Measurements from ENCODE around the gene CPNE4.
"Not testable (repeated sequence)": the region's sequence is repeated elsewhere in the genome, so short reads cannot be mapped to it uniquely, and the experiment has no call there.

Gene CPNE4

GRCh38 chr3:131975047-131975446 lies 59.8 kb downstream of the CPNE4 start:
- Mint-ChIP-seq H3K4me1 (peaks cover 5% of the 10 kb centered on the region), H3K27ac (no peak overlapping the region), H3K4me3 (no peak overlapping the region), H3K36me3 (ENCODE audit: low read depth) (no peaks in the 10 kb centered on the region), H3K27me3 (ENCODE audit: low read depth) (no peaks in the 10 kb centered on the region), H3K9me3 (peaks cover 7% of the 10 kb centered on the region)
- no peak for TF ChIP-seq CTCF (IDR thresholded peaks at IDR 0.05; ENCODE audit: unreplicated experiment in 3 of 3)

- no peaks in the 10 kb centered on the region for H3K36me3 Mint-ChIP-seq (ENCODE audit: low read depth)
- peaks cover 5% of the 10 kb centered on the region for H3K4me1 Mint-ChIP-seq
- no peaks in the 10 kb centered on the region for H3K27me3 Mint-ChIP-seq (ENCODE audit: low read depth)
- no peak overlapping the region for H3K27ac Mint-ChIP-seq
- no peak for TF ChIP-seq CTCF (IDR thresholded peaks at IDR 0.05; ENCODE audit: unreplicated experiment in 3 of 3)
- no peak overlapping the region for H3K4me3 Mint-ChIP-seq
- H3K9me3 Mint-ChIP-seq, result peaks cover 2% of the 10 kb centered on the region
Measured at GRCh38 chr3:131973731-131974130, 61.1 kb downstream of the CPNE4 start.

GRCh38 chr3:131972550-131972949 lies 62.3 kb downstream of the CPNE4 start:
- Mint-ChIP-seq H3K9me3 (no peaks in the 10 kb centered on the region), H3K36me3 (ENCODE audit: low read depth) (no peaks in the 10 kb centered on the region), H3K27me3 (ENCODE audit: low read depth) (no peaks in the 10 kb centered on the region), H3K4me3 (no peak overlapping the region), H3K27ac (no peak overlapping the region), H3K4me1 (peaks cover 5% of the 10 kb centered on the region)
- no peak for TF ChIP-seq CTCF (IDR thresholded peaks at IDR 0.05; ENCODE audit: unreplicated experiment in 3 of 3)

GRCh38 chr3:131972091-131972490 lies 62.7 kb downstream of the CPNE4 start:
- no peak overlapping the region for H3K4me3 Mint-ChIP-seq
- no peaks in the 10 kb centered on the region for H3K9me3 Mint-ChIP-seq
- peaks cover 5% of the 10 kb centered on the region for H3K4me1 Mint-ChIP-seq
- no peaks in the 10 kb centered on the region for H3K27me3 Mint-ChIP-seq (ENCODE audit: low read depth)
- no peaks in the 10 kb centered on the region for H3K36me3 Mint-ChIP-seq (ENCODE audit: low read depth)
- no peak for TF ChIP-seq CTCF (IDR thresholded peaks at IDR 0.05; ENCODE audit: unreplicated experiment in 3 of 3)
- no peak overlapping the region for H3K27ac Mint-ChIP-seq

- H3K27ac Mint-ChIP-seq; H3K4me3 Mint-ChIP-seq; H3K36me3 Mint-ChIP-seq (ENCODE audit: low read depth); H3K27me3 Mint-ChIP-seq (ENCODE audit: low read depth); H3K4me1 Mint-ChIP-seq; H3K9me3 Mint-ChIP-seq: not testable (repeated sequence)
Measured at GRCh38 chr3:131963442-131963841, 71.4 kb downstream of the CPNE4 start.

- Mint-ChIP-seq H3K27me3 (ENCODE audit: low read depth) (no peaks in the 10 kb centered on the region), H3K36me3 (ENCODE audit: low read depth) (no peaks in the 10 kb centered on the region), H3K9me3 (peaks cover 8% of the 10 kb centered on the region), H3K4me3 (no peak overlapping the region), H3K27ac (no peak overlapping the region), H3K4me1 (no peaks in the 10 kb centered on the region)
- TF ChIP-seq CTCF (IDR thresholded peaks at IDR 0.05; ENCODE audit: unreplicated experiment in 3 of 3), result no peak
Measured at GRCh38 chr3:131962982-131963381, 71.8 kb downstream of the CPNE4 start.

All from nephron (organoid).